Activated CD8-positive, alpha-beta T cell treated with anti-CD3 and anti-CD28 coated beads, Interleukin-2, amount 10 ng/mL, durations not matched to agents 7 days and 5 days (primary cell): Measurements from ENCODE around the gene CLHC1. TPM values are rescaled to one million over a fixed set of nuclear protein-coding genes. Genes with fewer than 3 reads are reported as not detected.
"Not testable (repeated sequence)": the region's sequence is repeated elsewhere in the genome, so short reads cannot be mapped to it uniquely, and the experiment has no call there.

Experiments
- ATAC-seq: fragments of 150-1000 bp; cut with Tn5 transposase; one replicate; pipeline ENCODE4 v1.10.0; 2021; ENCODE audit warnings: moderate library complexity
- CTCF ChIA-PET: fragments of 350-600 bp; sonication (Branson Sonifier 250); formaldehyde crosslinking; loops from one replicate; lab custom pipeline; 2021; ENCODE audit warnings: antibody characterized with exemption; lab: Charles Lee
- POLR2A ChIA-PET: fragments of 350-600 bp; sonication (Branson Sonifier 250); formaldehyde crosslinking; loops from one replicate; lab custom pipeline; 2021; ENCODE audit warnings: antibody characterized with exemption; lab: Charles Lee
- DNase-seq: peaks from one replicate; pipeline ENCODE4 v3.0.0-alpha.2; 2020
- H3K27ac Mint-ChIP-seq: one replicate; pipeline ENCODE4 v1.8.0; 2021; ENCODE audit warnings: mild to moderate bottlenecking, mixed read lengths
- H3K27me3 Mint-ChIP-seq: one replicate; pipeline ENCODE4 v1.8.0; 2021; ENCODE audit warnings: low read depth, mixed read lengths
- H3K36me3 Mint-ChIP-seq: one replicate; pipeline ENCODE4 v1.8.0; 2021; ENCODE audit warnings: low read depth, mixed read lengths
- H3K4me1 Mint-ChIP-seq: one replicate; pipeline ENCODE4 v1.8.0; 2021; ENCODE audit warnings: low read depth, mixed read lengths
- H3K4me3 Mint-ChIP-seq: one replicate; pipeline ENCODE4 v1.8.0; 2021; ENCODE audit warnings: mild to moderate bottlenecking, mixed read lengths
- H3K9me3 Mint-ChIP-seq: one replicate; pipeline ENCODE4 v1.8.0; 2022; ENCODE audit warnings: mixed read lengths; ENCODE audit not compliant: insufficient read depth
- total RNA-seq, 2 experiments: library from RNA; stranded (reverse); gene quantifications; one replicate each; pipeline ENCODE4 v1.2.3, GENCODE V29; 2021

CLHC1 gene
- total RNA-seq, 2 experiments from 2014 or later = 6.3 to 8.5 TPM

- POLR2A ChIA-PET = no interaction called here
- Mint-ChIP-seq H3K9me3 (no peaks in the 10 kb centered on the region), H3K27ac (no peak overlapping the region), H3K4me1 (peaks cover 63% of the 10 kb centered on the region), H3K27me3 (no peaks in the 10 kb centered on the region), H3K4me3 (peak overlapping the region; percentile 100), H3K36me3 (peaks cover 51% of the 10 kb centered on the region)
- DNase-seq = no peak
- CTCF ChIA-PET = no interaction called here
- ATAC-seq = no peak
These were observed 1.5 kb downstream of the CLHC1 start for GRCh38 chr2:55230551-55230950.

GRCh38 chr2:55229221-55229620 is 2.9 kb downstream of the CLHC1 start:
- H3K27ac Mint-ChIP-seq = no peak overlapping the region
- H3K27me3 Mint-ChIP-seq = no peaks in the 10 kb centered on the region
- DNase-seq (no peak), ATAC-seq (no peak)
- H3K4me3 Mint-ChIP-seq = no peak overlapping the region
- peaks cover 38% of the 10 kb centered on the region for H3K36me3 Mint-ChIP-seq
- H3K4me1 Mint-ChIP-seq = peaks cover 53% of the 10 kb centered on the region
- ChIA-PET CTCF (no interaction called here), POLR2A (no interaction called here)
- no peaks in the 10 kb centered on the region for H3K9me3 Mint-ChIP-seq

- Mint-ChIP-seq H3K4me1 (peaks cover 43% of the 10 kb centered on the region), H3K9me3 (no peaks in the 10 kb centered on the region), H3K4me3 (peak overlapping the region; percentile 1), H3K27ac (peak overlapping the region; percentile 84), H3K36me3 (peaks cover 28% of the 10 kb centered on the region), H3K27me3 (no peaks in the 10 kb centered on the region)
- ChIA-PET CTCF (no interaction called here), POLR2A (interaction anchor here (0.6 kb wide), 1 partner anchor 339 kb away, joined by 3 read pairs; no protein-coding TSS in a partner anchor)
- no peak for DNase-seq
- no peak for ATAC-seq
These were observed 3.9 kb downstream of the CLHC1 start for GRCh38 chr2:55228226-55228563.

GRCh38 chr2:55227437-55228225 is 4.5 kb downstream of the CLHC1 start:
- Mint-ChIP-seq H3K4me3 (peak overlapping the region; percentile 1), H3K36me3 (peaks cover 23% of the 10 kb centered on the region), H3K27ac (peak overlapping the region; percentile 84), H3K4me1 (peaks cover 45% of the 10 kb centered on the region)
- CTCF ChIA-PET, ATAC-seq, DNase-seq, H3K27me3 Mint-ChIP-seq, H3K9me3 Mint-ChIP-seq: not testable (repeated sequence)
- POLR2A ChIA-PET = interaction anchor here (0.6 kb wide), 1 partner anchor 339 kb away, joined by 3 read pairs; no protein-coding TSS in a partner anchor

GRCh38 chr2:55225481-55226020 is 6.5 kb downstream of the CLHC1 start:
- Mint-ChIP-seq H3K4me3 (no peak overlapping the region), H3K36me3 (peaks cover 18% of the 10 kb centered on the region), H3K27ac (no peak overlapping the region), H3K27me3 (no peaks in the 10 kb centered on the region), H3K4me1 (peaks cover 51% of the 10 kb centered on the region), H3K9me3 (no peaks in the 10 kb centered on the region)
- no peak for DNase-seq
- POLR2A ChIA-PET = no interaction called here
- ATAC-seq = no peak
- CTCF ChIA-PET = no interaction called here

- DNase-seq = no peak
- Mint-ChIP-seq H3K36me3 (peaks cover 14% of the 10 kb centered on the region), H3K9me3 (no peaks in the 10 kb centered on the region), H3K27me3 (no peaks in the 10 kb centered on the region), H3K4me1 (peaks cover 44% of the 10 kb centered on the region), H3K4me3 (no peak overlapping the region), H3K27ac (no peak overlapping the region)
- ChIA-PET CTCF (interaction anchor here (1.2 to 1.4 kb wide), 2 partner anchors 45 to 174 kb away, joined by 3 read pairs; no protein-coding TSS in a partner anchor), POLR2A (interaction anchor here (0.8 to 1.6 kb wide), 3 partner anchors 8 to 502 kb away, joined by 3 to 11 read pairs (median 7); partner anchors contain the start of genes CLHC1 and RPS27A)
- ATAC-seq = no peak
These were observed 7.3 kb downstream of the CLHC1 start for GRCh38 chr2:55224761-55225261.

GRCh38 chr2:55223958-55224760 is 7.9 kb downstream of the CLHC1 start:
- ChIA-PET POLR2A (interaction anchor here (0.7 to 1.6 kb wide), 5 partner anchors 8 to 501 kb away, joined by 3 to 11 read pairs (median 5); partner anchors contain the start of genes CLHC1, RPS27A and RTN4), CTCF (interaction anchor here (0.8 to 1.4 kb wide), 3 partner anchors 46 to 217 kb away, joined by 3 read pairs; no protein-coding TSS in a partner anchor)
- DNase-seq (no peak), ATAC-seq (no peak)
- peak overlapping the region; percentile 82 for H3K27ac Mint-ChIP-seq
- H3K36me3 Mint-ChIP-seq = peaks cover 12% of the 10 kb centered on the region
- peak overlapping the region; percentile 75 for H3K4me3 Mint-ChIP-seq
- no peaks in the 10 kb centered on the region for H3K9me3 Mint-ChIP-seq
- peaks cover 40% of the 10 kb centered on the region for H3K4me1 Mint-ChIP-seq
- H3K27me3 Mint-ChIP-seq = no peaks in the 10 kb centered on the region

- Mint-ChIP-seq H3K4me3 (no peak overlapping the region), H3K4me1 (no peaks in the 10 kb centered on the region), H3K36me3 (no peaks in the 10 kb centered on the region), H3K27me3 (no peaks in the 10 kb centered on the region), H3K27ac (no peak overlapping the region), H3K9me3 (no peaks in the 10 kb centered on the region)
- ChIA-PET CTCF (no interaction called here), POLR2A (interaction anchor here (0.8 kb wide), 1 partner anchor 18 kb away, joined by 4 read pairs; the partner anchor contains the start of genes CLHC1 and RPS27A)
- no peak for ATAC-seq
- DNase-seq = no peak
These were observed 18.3 kb downstream of the CLHC1 start for GRCh38 chr2:55213822-55214221.

GRCh38 chr2:55204950-55205349 is 27.1 kb downstream of the CLHC1 start:
- Mint-ChIP-seq H3K27ac (no peak overlapping the region), H3K9me3 (peaks cover 16% of the 10 kb centered on the region), H3K36me3 (peaks cover 17% of the 10 kb centered on the region), H3K4me1 (no peaks in the 10 kb centered on the region), H3K27me3 (no peaks in the 10 kb centered on the region), H3K4me3 (no peak overlapping the region)
- ChIA-PET CTCF (interaction anchor here (1.2 kb wide), 1 partner anchor 10 kb away, joined by 3 read pairs; no protein-coding TSS in a partner anchor), POLR2A (no interaction called here)
- DNase-seq = no peak
- ATAC-seq = no peak

GRCh38 chr2:55204536-55204935 is 27.6 kb downstream of the CLHC1 start:
- ATAC-seq (no peak), DNase-seq (no peak)
- Mint-ChIP-seq H3K27ac (no peak overlapping the region), H3K27me3 (no peaks in the 10 kb centered on the region), H3K9me3 (peaks cover 16% of the 10 kb centered on the region), H3K4me1 (no peaks in the 10 kb centered on the region), H3K36me3 (peaks cover 18% of the 10 kb centered on the region), H3K4me3 (no peak overlapping the region)
- ChIA-PET CTCF (no interaction called here), POLR2A (no interaction called here)

- ATAC-seq = no peak
- peaks cover 36% of the 10 kb centered on the region for H3K36me3 Mint-ChIP-seq
- CTCF ChIA-PET = no interaction called here
These were observed 31.7 kb downstream of the CLHC1 start for GRCh38 chr2:55200416-55200815.

More at GRCh38 chr2:55200416-55200815, 31.7 kb downstream of the CLHC1 start:
- no peak for DNase-seq
- Mint-ChIP-seq H3K4me1 (no peaks in the 10 kb centered on the region), H3K27ac (no peak overlapping the region), H3K9me3 (peaks cover 19% of the 10 kb centered on the region), H3K4me3 (no peak overlapping the region), H3K27me3 (no peaks in the 10 kb centered on the region)
- POLR2A ChIA-PET = no interaction called here
